ENCODE results near the gene ASL.
"Not testable (repeated sequence)": the region's sequence is repeated elsewhere in the genome, so short reads cannot be mapped to it uniquely, and the experiment has no call there.

Gene ASL

DNA sequence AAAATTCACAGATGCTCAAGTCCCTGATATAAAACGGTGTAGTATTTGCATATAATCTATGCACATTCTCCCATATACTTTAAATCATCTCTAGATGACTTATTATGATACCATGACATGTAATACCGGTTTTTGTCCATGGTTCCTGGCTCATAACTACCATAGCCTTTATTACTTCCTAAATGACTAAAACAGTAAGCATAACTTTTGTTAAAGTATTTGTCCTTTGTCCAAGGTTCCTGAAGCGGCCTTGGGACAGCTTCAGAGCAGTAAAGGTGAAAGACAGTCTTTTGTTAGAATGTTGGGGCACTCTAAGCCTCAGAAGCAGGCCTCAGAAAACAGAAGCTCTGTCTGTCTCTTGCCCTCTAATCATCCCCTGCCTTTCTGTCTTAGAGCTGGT, 43.0 kb downstream of the ASL start:
- H3K27ac ChIP-seq = peak overlapping the region; percentile 34; the same call in 1 of the 2 replicates
- TF ChIP-seq, protein P1, sequence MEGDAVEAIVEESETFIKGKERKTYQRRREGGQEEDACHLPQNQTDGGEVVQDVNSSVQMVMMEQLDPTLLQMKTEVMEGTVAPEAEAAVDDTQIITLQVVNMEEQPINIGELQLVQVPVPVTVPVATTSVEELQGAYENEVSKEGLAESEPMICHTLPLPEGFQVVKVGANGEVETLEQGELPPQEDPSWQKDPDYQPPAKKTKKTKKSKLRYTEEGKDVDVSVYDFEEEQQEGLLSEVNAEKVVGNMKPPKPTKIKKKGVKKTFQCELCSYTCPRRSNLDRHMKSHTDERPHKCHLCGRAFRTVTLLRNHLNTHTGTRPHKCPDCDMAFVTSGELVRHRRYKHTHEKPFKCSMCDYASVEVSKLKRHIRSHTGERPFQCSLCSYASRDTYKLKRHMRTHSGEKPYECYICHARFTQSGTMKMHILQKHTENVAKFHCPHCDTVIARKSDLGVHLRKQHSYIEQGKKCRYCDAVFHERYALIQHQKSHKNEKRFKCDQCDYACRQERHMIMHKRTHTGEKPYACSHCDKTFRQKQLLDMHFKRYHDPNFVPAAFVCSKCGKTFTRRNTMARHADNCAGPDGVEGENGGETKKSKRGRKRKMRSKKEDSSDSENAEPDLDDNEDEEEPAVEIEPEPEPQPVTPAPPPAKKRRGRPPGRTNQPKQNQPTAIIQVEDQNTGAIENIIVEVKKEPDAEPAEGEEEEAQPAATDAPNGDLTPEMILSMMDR (IDR thresholded peaks at IDR 0.05) = no peak
- TF ChIP-seq ZFX (IDR thresholded peaks at IDR 0.05; ENCODE audit: borderline replicate concordance) = no peak

DNA sequence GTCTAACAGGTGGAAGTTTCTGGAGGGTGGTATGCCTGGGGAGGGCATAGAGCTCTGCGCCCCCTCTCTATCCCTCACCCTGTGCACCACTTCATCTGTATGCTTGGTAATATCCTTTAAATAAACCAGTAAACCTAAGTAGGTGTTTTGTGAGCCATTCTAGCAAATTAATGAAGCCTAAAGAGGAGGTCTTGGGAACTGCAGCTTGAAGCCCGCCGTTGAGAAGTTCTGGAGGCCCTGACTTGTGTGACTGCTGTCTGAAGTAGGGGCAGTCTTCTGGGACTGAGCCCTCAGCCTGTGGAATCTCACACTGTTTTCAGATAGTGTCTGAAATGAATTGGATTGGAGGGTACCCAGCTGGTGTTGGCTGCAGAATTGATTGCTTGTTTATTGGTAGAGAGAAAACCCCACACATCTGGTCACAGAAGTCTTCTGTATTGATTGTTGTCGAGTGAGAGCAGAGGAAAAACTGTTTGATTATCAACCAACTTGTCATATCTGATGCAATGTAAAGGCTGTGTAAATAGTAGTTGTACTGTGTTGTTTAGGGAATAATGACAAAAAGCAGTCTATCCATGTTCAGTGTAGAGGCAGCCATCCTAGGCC, 43.7 kb downstream of the ASL start:
- TF ChIP-seq, protein P1 (IDR thresholded peaks at IDR 0.05) = no peak
- no peak for TF ChIP-seq ZFX (IDR thresholded peaks at IDR 0.05; ENCODE audit: borderline replicate concordance)
- peak overlapping the region; percentile 34; the same call in 1 of the 2 replicates for H3K27ac ChIP-seq

DNA sequence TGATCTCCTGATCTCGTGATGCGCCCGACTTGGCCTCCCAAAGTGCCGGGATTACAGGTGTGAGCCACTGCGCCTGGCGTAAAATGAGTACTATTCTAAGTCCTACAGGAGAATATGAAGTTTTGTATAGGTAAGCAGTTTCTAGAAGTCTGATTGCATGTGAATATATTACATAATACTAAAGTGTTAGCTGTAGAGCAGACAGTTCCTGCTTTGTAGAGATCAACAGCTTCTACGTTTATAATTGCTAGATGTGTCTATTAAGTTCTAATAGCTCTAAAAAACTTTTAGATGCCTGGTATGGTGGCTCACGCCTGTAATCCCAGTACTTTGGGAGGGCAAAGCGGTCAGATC, 47.5 kb downstream of the ASL start:
- TF ChIP-seq, protein P1 (IDR thresholded peaks at IDR 0.05) = no peak
- no peak for TF ChIP-seq ZFX (IDR thresholded peaks at IDR 0.05; ENCODE audit: borderline replicate concordance)
- peak overlapping the region; percentile 89 for H3K27ac ChIP-seq

DNA sequence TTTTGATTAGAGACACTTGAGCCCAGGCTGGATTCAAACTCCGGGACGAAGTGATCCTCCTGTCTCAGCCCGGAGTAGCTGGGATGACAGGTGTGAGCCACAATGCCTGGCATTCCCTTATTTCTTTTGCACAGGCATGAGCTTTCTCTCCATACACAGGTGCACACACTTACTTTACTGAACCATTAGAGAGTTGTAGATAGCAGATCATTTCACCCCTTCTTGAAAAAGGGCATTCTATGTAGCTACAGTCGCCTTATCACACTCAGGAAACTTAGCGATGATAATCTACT, 48.9 kb downstream of the ASL start:
- H3K27ac ChIP-seq = peak overlapping the region; percentile 89

DNA sequence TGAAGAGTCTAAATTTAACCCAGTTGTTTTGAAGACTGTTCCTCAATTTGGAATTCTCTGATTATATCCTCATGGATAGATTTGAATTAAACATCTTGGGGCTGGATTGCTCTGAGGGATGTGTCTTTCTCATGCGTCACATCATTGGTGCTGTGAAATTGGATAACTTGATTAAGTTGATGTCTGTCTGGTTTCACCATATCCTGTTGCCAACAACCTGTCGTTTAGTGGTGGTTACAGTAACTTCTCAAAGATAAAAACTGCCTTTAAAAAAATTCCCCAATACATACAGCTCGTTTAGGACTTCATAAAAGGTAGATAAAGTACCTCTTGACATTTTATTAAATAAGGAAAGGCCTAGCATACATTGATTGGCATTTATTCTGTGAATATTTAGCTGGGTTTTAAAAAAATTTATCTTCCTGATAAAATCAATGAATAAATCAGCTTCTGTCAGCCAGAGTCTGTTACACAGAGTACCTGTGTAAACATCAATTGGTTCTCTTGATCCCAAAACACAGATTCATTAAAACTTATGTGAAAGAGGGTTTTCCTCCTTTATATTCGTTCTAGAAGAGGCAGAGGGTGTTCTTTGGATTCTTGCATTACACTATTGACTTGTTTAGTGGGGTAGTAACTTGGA, 49.6 kb downstream of the ASL start:
- no peak for TF ChIP-seq ZFX (IDR thresholded peaks at IDR 0.05; ENCODE audit: borderline replicate concordance)
- TF ChIP-seq, protein P1 (IDR thresholded peaks at IDR 0.05) = no peak
- H3K27ac ChIP-seq = peak overlapping the region; percentile 89

DNA sequence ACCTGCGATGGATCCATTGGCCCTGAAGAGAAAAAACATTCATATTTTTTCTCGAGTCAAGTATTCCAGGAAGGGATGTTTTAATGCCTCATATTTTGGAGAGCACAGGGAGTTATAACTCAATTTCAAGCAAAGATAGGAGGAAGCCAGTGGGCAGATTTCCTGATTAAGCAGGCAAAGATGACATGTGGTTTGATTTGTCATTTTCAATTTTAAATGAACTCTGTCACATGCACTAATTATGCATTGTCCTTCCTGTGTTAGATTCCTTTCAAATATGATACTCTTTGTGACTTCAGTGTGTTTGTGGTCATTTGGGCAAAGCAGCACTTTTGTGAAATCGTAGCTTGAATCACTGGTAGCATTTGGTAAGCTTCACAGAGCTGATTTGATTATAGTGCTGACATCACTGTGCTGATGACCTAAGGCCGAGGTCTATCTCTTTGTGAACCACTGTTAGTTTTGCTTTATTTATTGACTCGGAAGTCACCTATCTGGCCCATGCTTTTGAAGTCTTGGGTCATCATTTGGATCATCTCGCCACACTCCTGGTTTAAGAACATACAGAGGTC, 50.2 kb downstream of the ASL start:
- peak overlapping the region; percentile 89 for H3K27ac ChIP-seq

DNA sequence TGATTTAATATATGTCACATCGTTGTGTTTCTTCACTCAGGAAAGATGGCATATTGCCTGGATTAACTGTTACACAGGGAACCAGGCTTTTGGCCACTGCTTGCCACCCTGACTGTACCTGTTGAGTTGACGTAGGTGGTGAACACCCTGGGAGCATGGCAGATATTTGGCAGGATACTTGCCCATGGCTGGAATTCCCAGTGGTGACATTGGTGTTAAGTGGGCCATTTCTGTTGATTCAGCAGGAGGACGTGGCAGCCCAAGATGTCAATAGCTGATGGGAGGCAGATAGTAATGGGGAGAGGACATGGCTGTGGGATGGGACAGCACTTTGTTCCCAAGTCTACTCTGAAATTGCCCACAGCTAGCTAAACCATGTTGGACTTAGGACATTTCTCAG, 51.6 kb downstream of the ASL start:
- not testable (repeated sequence) for H3K27ac ChIP-seq

DNA sequence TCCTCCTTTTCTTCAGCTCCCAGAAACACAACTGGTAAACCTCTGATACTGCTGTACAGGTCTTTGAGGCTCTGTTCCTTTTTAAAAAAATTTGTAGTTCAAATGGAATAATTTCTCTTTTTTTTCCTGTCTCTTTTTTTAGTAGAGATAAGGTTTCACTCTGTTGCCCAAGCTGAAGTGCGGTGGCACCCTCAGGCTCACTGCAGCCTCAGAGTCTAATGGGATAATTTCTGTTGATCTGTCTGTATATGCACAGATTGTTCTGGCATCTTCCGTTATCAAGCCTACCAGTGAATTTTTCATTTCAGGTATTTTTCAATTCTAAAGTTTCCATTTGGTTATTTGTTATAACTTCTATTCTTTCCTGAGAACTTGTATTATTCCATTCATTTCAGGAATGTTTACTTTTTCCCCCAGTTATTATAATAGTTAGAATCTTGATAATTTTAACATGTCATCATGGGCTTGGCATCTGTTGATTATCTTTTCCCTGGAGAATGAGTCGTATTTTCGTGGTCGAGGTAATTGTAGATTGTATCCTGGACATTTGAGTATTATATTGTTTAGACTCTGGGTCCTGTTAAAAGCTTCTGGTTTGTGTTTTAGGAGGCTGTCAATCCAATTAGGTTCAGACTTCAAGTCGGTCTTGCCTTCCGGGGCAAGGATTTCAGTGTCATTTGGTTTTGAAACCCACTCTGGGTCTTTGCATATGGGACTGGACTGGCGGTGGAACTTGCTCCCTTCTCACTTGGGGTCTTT, 63.6 kb downstream of the ASL start:
- TF ChIP-seq, protein P1 (IDR thresholded peaks at IDR 0.05) = no peak
- TF ChIP-seq ZFX (IDR thresholded peaks at IDR 0.05; ENCODE audit: borderline replicate concordance) = no peak

More for the DNA sequence above, 63.6 kb downstream of the ASL start:
- H3K27ac ChIP-seq = no peak overlapping the region
